22Rv1 (cell line): ENCODE data around the gene PNPLA5.

Experiments used
- H3K27ac ChIP-seq: fragments of 450-650 bp; 2 replicates; pipeline ENCODE4 v1.5.1; 2017
- ZFX ChIP-seq: fragments of 450-650 bp; IDR thresholded peaks from 2 replicates; pipeline ENCODE4 v1.6.1; 2017; ENCODE audit warnings: antibody characterized with exemption, borderline replicate concordance
- TF ChIP-seq, protein P1 (sequence below): fragments of 450-650 bp; IDR thresholded peaks from 2 replicates; pipeline ENCODE4 v1.5.1; 2017; ENCODE audit warnings: mild to moderate bottlenecking

PNPLA5 gene

DNA sequence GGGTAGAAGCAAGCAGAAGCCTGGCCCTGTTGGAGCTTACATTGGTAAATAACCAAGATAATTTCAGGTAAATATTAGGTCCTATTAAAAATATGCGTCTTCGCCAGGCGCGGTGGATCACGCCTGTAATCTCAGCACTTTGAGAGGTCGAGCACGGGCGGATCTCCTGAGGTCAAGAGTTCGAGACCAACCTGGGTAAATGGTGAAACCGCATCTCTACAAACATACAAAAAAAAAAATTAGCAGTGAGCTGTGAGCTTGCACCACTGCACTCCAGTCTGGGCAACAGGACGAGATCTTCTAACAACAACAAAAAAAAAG lies 29.0 kb downstream of the PNPLA5 start:
- TF ChIP-seq, protein P1, sequence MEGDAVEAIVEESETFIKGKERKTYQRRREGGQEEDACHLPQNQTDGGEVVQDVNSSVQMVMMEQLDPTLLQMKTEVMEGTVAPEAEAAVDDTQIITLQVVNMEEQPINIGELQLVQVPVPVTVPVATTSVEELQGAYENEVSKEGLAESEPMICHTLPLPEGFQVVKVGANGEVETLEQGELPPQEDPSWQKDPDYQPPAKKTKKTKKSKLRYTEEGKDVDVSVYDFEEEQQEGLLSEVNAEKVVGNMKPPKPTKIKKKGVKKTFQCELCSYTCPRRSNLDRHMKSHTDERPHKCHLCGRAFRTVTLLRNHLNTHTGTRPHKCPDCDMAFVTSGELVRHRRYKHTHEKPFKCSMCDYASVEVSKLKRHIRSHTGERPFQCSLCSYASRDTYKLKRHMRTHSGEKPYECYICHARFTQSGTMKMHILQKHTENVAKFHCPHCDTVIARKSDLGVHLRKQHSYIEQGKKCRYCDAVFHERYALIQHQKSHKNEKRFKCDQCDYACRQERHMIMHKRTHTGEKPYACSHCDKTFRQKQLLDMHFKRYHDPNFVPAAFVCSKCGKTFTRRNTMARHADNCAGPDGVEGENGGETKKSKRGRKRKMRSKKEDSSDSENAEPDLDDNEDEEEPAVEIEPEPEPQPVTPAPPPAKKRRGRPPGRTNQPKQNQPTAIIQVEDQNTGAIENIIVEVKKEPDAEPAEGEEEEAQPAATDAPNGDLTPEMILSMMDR: no peak
- no peak for TF ChIP-seq ZFX
- H3K27ac ChIP-seq: no peak overlapping the region

DNA sequence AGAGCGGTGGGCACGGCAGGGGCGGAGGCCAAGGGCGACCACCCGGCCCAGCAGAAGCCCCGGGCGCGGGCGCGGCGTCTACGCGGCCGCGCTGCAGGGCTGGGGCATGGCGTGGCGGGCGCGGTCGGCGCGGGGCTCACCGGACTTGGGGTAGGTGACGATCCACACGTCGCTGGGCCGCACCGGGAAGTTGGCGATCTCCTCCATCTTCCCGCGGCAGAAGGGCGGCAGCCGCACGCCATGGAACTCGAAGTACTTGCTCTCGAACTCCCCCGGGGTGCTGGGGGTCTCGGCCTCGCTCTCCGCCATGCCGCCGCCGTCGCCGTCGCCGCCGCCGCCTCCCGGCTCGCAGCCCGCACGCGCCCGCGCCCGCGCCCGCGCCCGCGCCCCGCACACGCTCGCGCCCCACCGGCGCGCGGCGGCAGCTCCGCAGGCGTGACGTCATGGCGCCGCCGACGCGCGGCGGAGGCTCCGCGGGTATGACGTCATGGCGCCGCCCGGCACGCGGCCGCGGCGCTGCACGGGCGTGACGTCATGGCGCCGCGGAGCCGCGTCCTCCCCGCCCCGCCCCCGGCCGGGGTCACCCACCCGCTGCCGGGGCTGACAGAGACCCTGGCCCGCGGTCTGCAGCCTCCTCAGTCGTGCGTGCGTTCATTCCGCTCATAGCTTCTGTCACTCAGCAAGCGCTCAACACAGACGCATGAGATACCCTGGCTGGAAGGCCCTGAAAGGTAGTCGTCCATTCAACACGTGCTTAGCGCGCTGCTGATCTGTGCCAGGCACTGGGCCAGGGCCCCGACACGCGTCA lies 29.5 kb downstream of the PNPLA5 start, which contains the start of gene SULT4A1:
TSS of gene SULT4A1 (minus strand) at position 440 of the 808 bp plus-strand sequence. CDS start at position 309, 131 bp downstream.
- TF ChIP-seq ZFX: no peak
- TF ChIP-seq, protein P1: no peak
- H3K27ac ChIP-seq: no peak within 1 kb of the TSS

DNA sequence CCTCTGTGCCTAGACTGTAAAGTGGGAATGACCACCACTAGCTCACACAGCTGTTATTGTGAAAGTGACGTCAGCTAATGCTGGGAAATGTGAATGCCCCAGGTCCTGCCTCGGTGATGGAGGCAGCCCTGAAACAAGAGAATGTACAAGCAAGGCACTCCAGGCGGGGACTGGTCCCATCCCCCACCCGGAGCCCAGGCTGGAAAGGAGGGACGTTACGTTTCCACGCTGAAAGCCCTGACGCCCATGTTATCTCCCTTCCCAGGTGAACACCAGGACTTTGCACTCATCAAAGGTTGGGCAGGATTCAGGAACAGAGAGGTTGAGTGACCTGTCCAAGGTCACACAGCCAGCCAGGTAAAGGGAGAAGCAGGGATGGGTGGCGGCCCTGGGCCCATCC lies 30.3 kb downstream of the PNPLA5 start:
- TF ChIP-seq ZFX: no peak
- TF ChIP-seq, protein P1: no peak
- H3K27ac ChIP-seq: no peak overlapping the region

DNA sequence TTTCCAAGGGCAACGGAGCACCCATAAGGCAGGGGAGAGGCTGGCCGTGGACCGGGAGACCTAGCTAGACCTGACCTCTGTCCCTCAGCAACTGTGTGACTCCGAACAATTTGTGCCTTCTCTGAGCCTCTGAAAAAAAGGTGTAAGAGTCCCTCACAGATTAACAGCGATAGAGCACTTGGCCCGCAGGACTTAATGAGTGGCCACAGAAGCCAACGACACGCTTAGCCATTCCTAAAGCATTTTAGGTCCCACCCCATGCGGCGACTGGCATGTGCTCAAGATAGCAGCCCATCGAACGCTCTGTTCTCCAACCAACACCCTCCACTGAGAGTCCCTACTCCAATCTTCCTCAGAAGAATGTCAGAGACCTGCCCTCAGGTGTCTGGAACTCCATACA lies 31.0 kb downstream of the PNPLA5 start:
- no peak for TF ChIP-seq ZFX
- TF ChIP-seq, protein P1: no peak
- no peak overlapping the region for H3K27ac ChIP-seq

DNA sequence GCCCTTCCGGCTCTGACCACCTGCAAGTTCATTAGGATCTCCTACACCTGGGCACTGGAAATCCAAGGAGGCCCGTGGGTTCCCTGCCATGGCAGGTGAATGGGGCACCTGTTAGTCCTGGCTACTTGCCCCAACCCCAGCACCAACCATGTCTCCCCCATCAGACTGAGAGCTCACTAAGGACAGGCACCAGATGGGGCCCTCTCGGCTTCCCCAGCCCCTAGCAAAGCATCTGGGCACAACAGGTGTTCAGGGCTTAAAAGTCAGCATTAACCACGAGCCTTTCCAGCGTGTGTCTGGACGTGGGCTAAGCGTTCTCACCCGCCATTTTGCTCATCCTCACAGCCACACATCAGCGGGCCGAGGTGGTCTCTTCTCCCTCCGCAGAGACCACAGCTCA lies 31.7 kb downstream of the PNPLA5 start:
- no peak for TF ChIP-seq ZFX
- TF ChIP-seq, protein P1: no peak
- H3K27ac ChIP-seq: no peak overlapping the region

DNA sequence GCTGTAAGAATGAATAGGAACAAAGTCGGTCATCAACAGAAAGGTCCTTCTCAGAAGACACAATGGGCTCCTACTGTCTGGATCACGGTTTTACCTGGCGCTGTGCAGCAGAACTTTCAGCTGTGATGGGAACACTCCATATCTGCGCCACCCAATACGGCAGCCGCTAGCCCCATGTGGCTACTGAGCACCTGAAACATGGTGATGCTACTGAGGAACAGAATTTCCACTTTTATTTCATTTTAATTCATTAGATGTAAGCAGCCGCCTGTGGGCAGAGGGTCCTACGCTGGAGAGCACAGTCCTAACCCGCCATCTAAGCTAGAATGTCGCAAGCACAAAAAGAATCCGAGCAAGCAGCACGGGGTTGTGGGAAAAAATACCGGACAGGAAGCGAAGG lies 32.2 kb downstream of the PNPLA5 start:
- no peak overlapping the region for H3K27ac ChIP-seq
- no peak for TF ChIP-seq ZFX
- TF ChIP-seq, protein P1: no peak

DNA sequence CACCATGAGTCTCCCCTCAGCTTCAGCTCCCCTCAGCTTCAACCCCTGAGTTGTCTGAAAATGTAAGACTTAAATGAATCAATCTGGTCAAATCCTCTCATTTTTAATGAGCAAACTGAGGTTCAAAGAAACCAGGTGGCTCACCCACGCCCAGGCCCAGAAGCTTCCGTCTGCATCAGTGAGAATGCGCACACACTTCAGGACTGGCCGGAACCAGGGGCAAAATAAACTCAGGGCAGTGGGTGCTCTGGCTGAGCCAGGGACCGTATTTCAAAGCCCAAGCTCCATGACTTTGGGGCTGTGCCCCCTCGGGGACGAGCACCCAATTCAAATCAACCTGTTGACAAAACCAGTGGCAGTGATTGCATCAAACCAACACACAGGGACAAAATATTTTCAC lies 32.6 kb downstream of the PNPLA5 start:
- TF ChIP-seq, protein P1: no peak
- no peak for TF ChIP-seq ZFX
- H3K27ac ChIP-seq: no peak overlapping the region
